T-helper 17 cell (primary cell): Measurements from ENCODE around the gene TYMS. TPM values are rescaled to one million over a fixed set of nuclear protein-coding genes. Genes with fewer than 3 reads are reported as not detected.
"Not testable (repeated sequence)": the region's sequence is repeated elsewhere in the genome, so short reads cannot be mapped to it uniquely, and the experiment has no call there.

Experiments
- ATAC-seq: fragments of 150-1000 bp; cut with Tn5 transposase; 2 replicates; pipeline ENCODE4 v1.10.0; 2021; ENCODE audit warnings: mild to moderate bottlenecking, moderate library complexity
- DNase-seq, 3 donors: peaks; one replicate each; pipeline versions ENCODE4 v3.0.0 to v3.0.0-alpha.2; 2020 to 2021
- H3K9me3 ChIP-seq: one replicate; pipeline ENCODE4 v1.7.0; 2013; ENCODE audit warnings: low read length, mild to moderate bottlenecking; ENCODE audit not compliant: control insufficient read depth, poor library complexity, severe bottlenecking
- H3K27ac Mint-ChIP-seq: one replicate; pipeline ENCODE4 v1.8.0; 2022; ENCODE audit warnings: mild to moderate bottlenecking, moderate library complexity, mixed read lengths
- H3K27me3 Mint-ChIP-seq: one replicate; pipeline ENCODE4 v1.8.0; 2022; ENCODE audit warnings: mixed read lengths
- H3K36me3 Mint-ChIP-seq: one replicate; pipeline ENCODE4 v1.8.0; 2022; ENCODE audit warnings: low read depth, mixed read lengths
- H3K4me1 Mint-ChIP-seq: one replicate; pipeline ENCODE4 v1.8.0; 2022; ENCODE audit warnings: mild to moderate bottlenecking, mixed read lengths
- H3K4me3 Mint-ChIP-seq: one replicate; pipeline ENCODE4 v1.8.0; 2022; ENCODE audit warnings: mild to moderate bottlenecking, moderate library complexity, mixed read lengths
- total RNA-seq, 4 donors: library from RNA in 2 of 4; stranded (reverse) in 2 of 4; gene quantifications; one replicate each; pipeline ENCODE4 v1.2.3 and lab custom pipeline; 2022 to 2026

Gene TYMS
- total RNA-seq, 2 donors from 2014 or later, result 0.60 to 2.5 TPM

DNA sequence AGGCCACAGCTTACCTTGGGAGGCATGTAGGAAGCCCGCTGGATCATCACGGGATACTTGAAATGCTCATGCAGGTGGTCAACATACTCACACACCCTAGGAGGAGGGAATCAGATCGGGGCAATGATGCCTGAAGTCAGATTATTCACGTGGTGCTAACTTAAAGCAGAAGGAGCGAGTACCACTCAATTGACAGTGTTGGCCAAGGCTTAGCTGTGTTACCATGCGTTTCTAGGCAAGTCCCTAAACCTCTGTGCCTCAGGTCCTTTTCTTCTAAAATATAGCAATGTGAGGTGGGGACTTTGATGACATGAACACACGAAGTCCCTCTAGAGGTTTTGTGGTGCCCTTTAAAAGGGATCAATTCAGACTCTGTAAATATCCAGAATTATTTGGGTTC is 17.9 kb downstream of the TYMS start:
- H3K36me3 Mint-ChIP-seq, result peaks cover 8% of the 10 kb centered on the region

DNA sequence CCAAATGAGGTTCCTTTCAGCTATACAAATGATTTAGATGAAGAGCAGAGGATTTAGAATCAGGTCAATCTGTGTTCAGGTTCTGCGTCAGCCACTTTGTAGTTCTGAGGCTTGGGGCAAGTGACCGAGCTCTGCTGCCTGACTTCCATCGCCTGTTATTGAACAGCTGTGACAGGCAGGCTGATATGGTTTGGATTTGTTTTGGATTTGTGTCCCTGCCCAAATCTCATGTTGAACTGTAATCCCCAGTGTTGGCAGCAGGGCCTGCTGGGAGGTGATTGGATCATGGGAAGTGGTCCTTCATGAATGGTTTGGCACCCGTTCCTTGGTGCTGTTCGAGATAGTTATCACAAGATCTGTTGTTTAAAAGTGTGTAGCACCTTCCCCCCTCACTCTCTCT is 18.6 kb downstream of the TYMS start:
- H3K4me3 Mint-ChIP-seq, result no peak overlapping the region
- H3K36me3 Mint-ChIP-seq, result peaks cover 8% of the 10 kb centered on the region
- H3K27me3 Mint-ChIP-seq, result no peaks in the 10 kb centered on the region
- ATAC-seq (no peak), DNase-seq (no peak)
- H3K9me3 ChIP-seq, result no peaks in the 10 kb centered on the region
- H3K4me1 Mint-ChIP-seq, result peaks cover 6% of the 10 kb centered on the region
- peak overlapping the region; percentile 54 for H3K27ac Mint-ChIP-seq

More for the DNA sequence above, 17.9 kb downstream of the TYMS start:
- ATAC-seq (no peak), DNase-seq (no peak)
- no peaks in the 10 kb centered on the region for H3K27me3 Mint-ChIP-seq
- H3K27ac Mint-ChIP-seq, result no peak overlapping the region
- H3K4me3 Mint-ChIP-seq, result no peak overlapping the region
- H3K4me1 Mint-ChIP-seq, result peaks cover 6% of the 10 kb centered on the region
- no peaks in the 10 kb centered on the region for H3K9me3 ChIP-seq

DNA sequence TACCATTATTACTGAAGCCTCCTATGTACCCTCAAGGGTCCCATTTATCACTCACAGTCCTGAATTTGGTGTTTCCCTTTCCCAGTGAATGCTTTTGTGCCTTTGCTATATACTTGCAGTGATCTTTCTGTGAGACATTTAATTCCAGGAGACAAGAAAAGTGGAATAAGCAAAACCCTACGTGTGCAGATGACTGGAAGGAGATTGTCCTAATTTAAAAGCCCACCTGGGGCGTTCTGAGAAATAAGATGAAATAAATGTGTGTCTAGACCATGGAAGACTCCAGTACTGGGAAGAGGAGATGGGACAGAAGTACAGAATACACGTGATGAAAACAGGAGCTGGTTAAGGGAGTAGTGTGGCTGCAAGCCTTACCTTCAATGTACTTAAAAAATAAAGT is 19.3 kb downstream of the TYMS start:
- H3K36me3 Mint-ChIP-seq, result peaks cover 10% of the 10 kb centered on the region
- no peaks in the 10 kb centered on the region for H3K9me3 ChIP-seq
- DNase-seq (no peak), ATAC-seq (no peak)
- no peaks in the 10 kb centered on the region for H3K27me3 Mint-ChIP-seq
- H3K4me3 Mint-ChIP-seq, result no peak overlapping the region
- peaks cover 10% of the 10 kb centered on the region for H3K4me1 Mint-ChIP-seq
- H3K27ac Mint-ChIP-seq, result peak overlapping the region; percentile 54

DNA sequence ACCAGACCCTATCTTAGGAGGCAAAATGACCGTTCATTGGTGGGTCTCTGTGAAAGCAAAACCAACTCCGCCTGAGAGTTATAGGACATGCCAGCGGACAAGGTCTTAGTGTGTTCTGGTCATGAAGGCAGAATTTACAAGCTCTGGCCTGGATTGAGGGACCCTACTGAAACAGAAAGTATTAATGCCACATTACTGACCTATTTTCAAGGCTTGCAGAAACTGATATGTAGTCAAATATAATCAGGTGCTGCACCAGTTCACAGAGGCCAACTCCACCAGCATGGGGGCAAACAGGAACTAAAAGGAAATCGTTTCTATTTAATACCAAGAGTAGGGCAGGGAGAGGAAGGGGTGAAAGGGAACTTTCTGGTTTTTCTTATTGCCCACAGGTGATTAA is 19.7 kb downstream of the TYMS start:
- ATAC-seq (no peak), DNase-seq (no peak)
- Mint-ChIP-seq H3K4me1 (peaks cover 14% of the 10 kb centered on the region), H3K27ac (peak overlapping the region; percentile 54), H3K27me3 (no peaks in the 10 kb centered on the region), H3K36me3 (peaks cover 11% of the 10 kb centered on the region), H3K4me3 (no peak overlapping the region)
- H3K9me3 ChIP-seq, result no peaks in the 10 kb centered on the region

DNA sequence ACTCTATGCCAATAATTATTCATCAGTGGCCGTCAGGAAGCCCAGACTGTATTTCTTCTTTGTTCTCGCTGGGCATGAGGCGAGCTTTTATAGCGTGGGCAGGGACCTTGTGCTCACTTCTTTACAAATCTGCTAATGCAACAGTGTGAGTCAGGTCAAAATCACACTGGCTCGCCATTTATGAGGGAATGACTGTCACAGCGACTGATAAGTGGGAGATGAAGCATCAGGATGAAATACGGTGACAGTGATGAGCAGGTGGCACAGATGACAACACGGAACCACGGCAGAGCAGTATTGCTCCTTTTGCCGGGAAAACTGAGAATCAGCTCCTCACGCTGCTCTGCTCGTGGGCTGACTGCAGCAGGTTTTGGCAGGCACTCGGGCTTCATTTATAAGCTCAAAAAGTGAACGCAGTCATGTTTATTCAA is 20.5 kb downstream of the TYMS start:
- Mint-ChIP-seq H3K36me3 (peaks cover 9% of the 10 kb centered on the region), H3K27me3 (no peaks in the 10 kb centered on the region), H3K4me3 (no peak overlapping the region), H3K27ac (no peak overlapping the region), H3K4me1 (peaks cover 19% of the 10 kb centered on the region)
- H3K9me3 ChIP-seq, result no peaks in the 10 kb centered on the region
- ATAC-seq, result no peak
- no peak for DNase-seq

DNA sequence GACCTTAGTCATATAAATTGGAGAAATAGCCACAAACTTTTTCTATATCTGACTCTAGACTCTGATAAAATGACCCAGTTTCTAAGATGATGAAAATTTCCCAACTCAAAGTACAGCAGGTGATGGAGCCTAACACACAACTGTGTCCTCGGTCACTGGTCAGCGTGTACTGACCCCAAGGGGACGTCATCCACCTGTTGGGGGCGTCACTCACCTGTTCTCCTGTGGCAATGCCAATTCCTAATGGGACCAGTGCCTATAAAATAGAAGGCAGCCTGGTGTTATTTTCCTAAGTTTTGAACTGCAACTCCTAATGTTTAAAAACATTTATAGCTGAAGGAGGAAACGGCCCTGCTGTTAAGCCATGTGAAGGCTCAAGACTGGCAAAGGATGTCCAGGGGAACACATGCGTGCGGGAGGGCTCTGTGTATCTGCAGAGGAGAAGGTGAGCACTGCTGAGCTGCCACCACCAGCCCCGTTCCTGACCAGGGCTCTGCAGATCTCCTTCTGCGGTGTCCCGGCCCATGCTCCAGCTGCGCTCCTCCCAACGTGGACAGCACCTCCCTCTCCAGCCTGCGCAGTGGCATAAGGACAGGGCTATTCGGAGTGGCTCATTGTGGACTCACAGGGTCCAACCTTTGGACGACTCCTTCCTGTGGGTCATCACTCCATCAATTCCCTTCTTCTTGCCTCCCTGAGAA is 21.2 kb downstream of the TYMS start:
- peaks cover 9% of the 10 kb centered on the region for H3K36me3 Mint-ChIP-seq
- no peak for ATAC-seq
- DNase-seq, result no peak
- H3K4me3 Mint-ChIP-seq, result no peak overlapping the region
- H3K27ac Mint-ChIP-seq, result no peak overlapping the region
- H3K9me3 ChIP-seq, result no peaks in the 10 kb centered on the region
- no peaks in the 10 kb centered on the region for H3K27me3 Mint-ChIP-seq
- H3K4me1 Mint-ChIP-seq, result peaks cover 19% of the 10 kb centered on the region

DNA sequence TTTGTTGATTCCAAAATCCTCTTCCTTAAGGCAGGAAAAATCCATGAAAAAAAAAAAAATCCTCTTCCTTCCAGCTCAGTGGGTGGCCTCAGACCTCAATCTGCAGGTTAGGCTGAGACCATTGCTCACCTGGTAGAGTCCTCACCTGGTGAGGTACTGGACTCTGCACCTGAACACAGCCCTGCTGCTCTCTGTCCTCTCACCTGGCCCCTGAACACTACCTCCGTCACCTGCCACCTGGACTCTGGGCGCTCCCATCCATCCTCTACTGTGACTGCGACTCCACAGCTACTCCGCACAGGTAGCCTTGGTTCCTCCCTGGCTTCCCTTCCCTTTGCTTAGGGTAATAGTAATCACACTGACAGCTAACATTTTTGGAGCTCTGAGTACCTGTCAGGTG is 22.1 kb downstream of the TYMS start:
- Mint-ChIP-seq H3K4me1 (peaks cover 19% of the 10 kb centered on the region), H3K27me3 (no peaks in the 10 kb centered on the region), H3K36me3 (peaks cover 9% of the 10 kb centered on the region), H3K27ac (peak overlapping the region; percentile 53), H3K4me3 (no peak overlapping the region)
- H3K9me3 ChIP-seq, result no peaks in the 10 kb centered on the region
- no peak for DNase-seq
- no peak for ATAC-seq

DNA sequence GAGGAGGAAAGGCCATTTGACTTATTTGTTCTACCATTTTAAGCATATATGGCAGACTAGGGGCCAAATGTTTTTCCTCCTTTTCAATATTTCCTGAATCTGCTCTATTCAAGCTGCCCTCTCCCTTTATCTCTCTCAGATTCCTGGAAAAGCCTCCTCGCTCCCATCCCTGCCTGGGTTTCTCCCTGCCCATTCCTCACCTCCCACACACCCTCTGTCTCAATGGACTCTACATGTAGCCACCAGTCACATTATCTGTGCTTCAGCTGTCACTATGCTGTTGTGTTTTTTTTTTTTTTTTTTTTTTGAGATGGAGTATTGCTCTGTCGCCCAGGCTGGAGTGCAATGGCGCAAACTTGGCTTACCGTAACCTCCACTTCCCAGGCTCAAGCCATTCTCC is 22.9 kb downstream of the TYMS start:
- peaks cover 19% of the 10 kb centered on the region for H3K4me1 Mint-ChIP-seq
- DNase-seq (no peak), ATAC-seq (no peak)
- H3K4me3 Mint-ChIP-seq, result no peak overlapping the region
- H3K27ac Mint-ChIP-seq, result peak overlapping the region; percentile 53
- peaks cover 9% of the 10 kb centered on the region for H3K36me3 Mint-ChIP-seq
- no peaks in the 10 kb centered on the region for H3K9me3 ChIP-seq
- H3K27me3 Mint-ChIP-seq, result no peaks in the 10 kb centered on the region

DNA sequence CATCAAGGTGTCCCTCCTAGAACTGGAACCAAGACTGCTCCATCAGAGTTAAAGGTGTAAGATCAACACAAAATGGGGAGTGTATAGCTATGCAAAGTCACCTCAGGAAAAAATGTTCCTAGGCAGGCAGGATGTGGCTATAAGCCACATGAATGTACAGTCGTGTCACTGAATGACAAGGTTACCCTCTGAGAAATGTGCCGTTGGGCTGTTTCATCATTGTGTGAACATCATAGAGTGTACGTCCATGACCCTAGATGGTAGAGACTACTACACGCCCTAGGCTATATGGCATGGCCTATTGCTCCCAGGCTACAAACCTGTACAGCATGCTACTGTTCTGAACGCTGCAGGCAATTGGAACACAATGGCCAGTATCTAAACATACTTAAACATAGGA is 24.5 kb downstream of the TYMS start:
- Mint-ChIP-seq H3K27me3 (no peaks in the 10 kb centered on the region), H3K36me3 (peaks cover 2% of the 10 kb centered on the region), H3K27ac (peak overlapping the region; percentile 90), H3K4me3 (peak overlapping the region; percentile 5), H3K4me1 (peaks cover 15% of the 10 kb centered on the region)
- no peaks in the 10 kb centered on the region for H3K9me3 ChIP-seq
- ATAC-seq (peak; percentile 95), DNase-seq (no peak)

DNA sequence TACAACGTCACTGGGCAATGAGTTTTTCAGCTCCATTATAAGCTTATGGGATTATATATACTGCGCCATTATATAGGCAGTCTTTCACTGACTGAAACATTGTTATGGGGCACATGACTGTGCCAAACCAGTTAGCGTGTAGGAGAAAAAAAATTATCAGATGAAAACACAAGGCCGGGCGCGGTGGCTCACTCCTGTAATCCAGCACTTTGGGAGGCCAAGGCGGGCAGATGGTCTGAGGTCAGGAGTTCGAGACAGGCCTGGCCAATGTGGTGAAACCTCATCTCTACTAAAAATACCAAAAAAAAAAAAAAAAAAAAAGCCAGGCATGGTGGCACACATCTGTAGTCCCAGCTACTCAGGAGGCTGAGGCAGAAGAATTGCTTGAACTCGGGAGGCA is 25.0 kb downstream of the TYMS start:
- ATAC-seq, DNase-seq, H3K9me3 ChIP-seq, H3K27me3 Mint-ChIP-seq, H3K36me3 Mint-ChIP-seq: not testable (repeated sequence)
- peak overlapping the region; percentile 5 for H3K4me3 Mint-ChIP-seq
- peaks cover 17% of the 10 kb centered on the region for H3K4me1 Mint-ChIP-seq
- H3K27ac Mint-ChIP-seq, result peak overlapping the region; percentile 90

DNA sequence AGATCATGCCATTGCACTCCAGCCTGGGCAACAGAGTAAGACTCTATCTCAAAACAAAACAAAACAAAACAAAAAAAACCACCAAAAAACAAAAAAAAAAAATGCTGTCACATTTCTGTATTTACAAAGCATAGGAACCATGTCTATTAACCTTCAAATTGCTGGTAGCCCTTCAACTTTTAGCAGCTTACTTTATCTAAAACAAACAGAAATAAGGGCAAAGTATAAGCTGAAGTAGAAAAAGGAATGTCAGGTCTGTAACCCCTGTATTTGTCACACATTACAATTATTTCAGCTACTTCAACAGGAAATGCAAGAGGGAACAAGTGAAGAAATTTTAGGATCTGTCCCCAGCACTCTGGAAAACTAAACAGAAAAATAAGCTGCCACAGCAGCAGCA is 25.4 kb downstream of the TYMS start:
- Mint-ChIP-seq H3K4me1 (peaks cover 19% of the 10 kb centered on the region), H3K27ac (peak overlapping the region; percentile 90), H3K4me3 (no peak overlapping the region), H3K27me3 (no peaks in the 10 kb centered on the region), H3K36me3 (peaks cover 2% of the 10 kb centered on the region)
- H3K9me3 ChIP-seq, result no peaks in the 10 kb centered on the region
- DNase-seq (no peak), ATAC-seq (no peak)

DNA sequence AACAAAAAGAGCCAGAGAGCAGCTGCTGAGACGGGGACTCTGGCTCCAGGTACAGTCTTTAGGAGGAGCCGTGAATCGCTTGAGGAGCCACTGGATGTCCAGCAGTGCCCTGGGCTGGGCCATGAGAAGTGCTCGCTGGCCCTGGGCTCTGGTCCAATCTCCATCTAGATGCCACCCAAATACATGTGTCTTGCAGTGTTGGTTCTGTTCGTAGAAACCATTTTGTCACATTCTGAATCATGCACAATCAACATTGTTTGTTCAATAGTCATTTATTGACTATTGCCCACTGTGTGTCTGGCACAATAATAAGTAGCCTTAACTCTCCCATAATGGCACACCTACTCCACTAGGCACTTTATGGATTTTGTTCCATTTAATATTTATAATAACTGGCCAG is 26.1 kb downstream of the TYMS start:
- DNase-seq, result no peak
- Mint-ChIP-seq H3K36me3 (peaks cover 2% of the 10 kb centered on the region), H3K27me3 (no peaks in the 10 kb centered on the region), H3K4me1 (peaks cover 19% of the 10 kb centered on the region), H3K27ac (peak overlapping the region; percentile 90), H3K4me3 (no peak overlapping the region)
- H3K9me3 ChIP-seq, result no peaks in the 10 kb centered on the region
- no peak for ATAC-seq

DNA sequence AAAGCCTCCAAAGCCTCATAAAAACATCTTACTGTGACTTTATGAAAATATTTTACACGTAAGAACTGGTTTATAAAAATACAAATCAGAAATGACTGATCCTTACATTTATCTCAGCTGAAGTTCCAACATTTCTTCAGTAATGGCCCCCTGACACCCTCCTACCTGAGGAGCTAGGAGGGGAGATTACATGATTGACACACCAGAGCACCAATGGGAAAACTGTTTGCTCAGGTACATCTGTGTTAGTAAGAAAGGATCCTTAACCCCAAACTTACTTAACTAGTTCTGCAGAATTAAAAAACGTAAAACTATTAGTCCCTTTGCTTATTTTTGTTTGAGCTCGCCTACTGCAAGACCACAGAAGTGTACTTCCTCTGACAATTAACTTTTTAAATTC is 28.0 kb downstream of the TYMS start:
- no peak for DNase-seq
- no peak for ATAC-seq
- Mint-ChIP-seq H3K4me1 (peaks cover 17% of the 10 kb centered on the region), H3K27me3 (no peaks in the 10 kb centered on the region), H3K27ac (peak overlapping the region; percentile 37), H3K4me3 (no peak overlapping the region), H3K36me3 (peaks cover 2% of the 10 kb centered on the region)
- H3K9me3 ChIP-seq, result no peaks in the 10 kb centered on the region

DNA sequence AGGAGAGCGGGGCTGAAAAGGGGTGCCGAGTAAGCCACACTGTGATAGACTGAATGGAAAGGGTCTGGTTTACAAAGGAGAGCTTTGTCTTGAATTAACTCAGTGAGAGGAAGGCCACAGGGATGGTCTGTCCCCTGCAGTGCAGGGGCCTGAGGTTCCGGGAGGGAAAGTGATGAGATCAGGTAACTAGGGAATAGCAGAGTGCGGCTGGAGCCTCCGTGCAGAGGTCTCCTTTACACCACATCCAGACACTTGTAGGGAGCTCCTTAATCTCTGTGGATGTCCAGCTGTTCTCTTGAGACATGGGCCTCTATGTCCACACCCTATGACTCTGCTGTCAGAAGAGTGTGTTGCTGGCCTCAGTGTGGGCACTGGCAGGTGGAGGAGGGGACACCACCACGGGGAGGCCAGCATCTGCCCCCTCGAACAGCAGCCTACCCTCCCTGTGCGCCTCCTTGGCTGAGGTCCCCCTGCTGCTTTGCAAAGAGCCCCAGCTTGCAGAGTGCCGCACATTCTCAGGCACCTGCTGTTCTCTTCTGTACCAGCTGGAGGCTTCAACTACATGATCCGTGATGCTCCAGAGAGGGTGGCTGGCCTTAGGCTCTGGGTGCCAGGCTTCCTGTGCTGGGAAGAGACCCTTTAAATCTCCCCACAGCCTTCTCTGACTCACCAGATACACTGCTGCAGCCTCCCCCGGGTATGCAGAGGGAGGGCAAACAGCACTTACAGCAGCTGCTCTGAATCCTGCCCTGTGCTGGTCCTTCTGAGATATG is 29.1 kb downstream of the TYMS start:
- Mint-ChIP-seq H3K27me3 (no peaks in the 10 kb centered on the region), H3K36me3 (peaks cover 2% of the 10 kb centered on the region), H3K4me1 (peaks cover 16% of the 10 kb centered on the region), H3K27ac (peak overlapping the region; percentile 37), H3K4me3 (no peak overlapping the region)
- DNase-seq, result no peak
- no peaks in the 10 kb centered on the region for H3K9me3 ChIP-seq
- ATAC-seq, result no peak
